WTC11 (cell line): ENCODE measurements around the gene ERICH6B. TPM values are rescaled to one million over a fixed set of nuclear protein-coding genes. Genes with fewer than 3 reads are reported as not detected.
A peak's percentile ranks its signal among the peaks of the same experiment; 100 is the strongest.

Experiments used
- ATAC-seq: fragments of 200-7000 bp; cut with Tn5 transposase; 2 replicates; pipeline ENCODE4 v1.10.0; 2021; ENCODE audit warnings: mild to moderate bottlenecking, moderate library complexity
- CTCF ChIA-PET: fragments of 300-600 bp; sonication (Branson Sonifier 250); formaldehyde crosslinking; loops from one replicate; lab custom pipeline; 2021; ENCODE audit warnings: antibody characterized with exemption; lab: Charles Lee
- POLR2A ChIA-PET: fragments of 350-600 bp; sonication (Branson Sonifier 250); formaldehyde crosslinking; loops from one replicate; lab custom pipeline; 2021; ENCODE audit warnings: antibody characterized with exemption; lab: Charles Lee
- DNase-seq: peaks from one replicate; pipeline ENCODE4 v3.0.0; 2021; ENCODE audit warnings: low spot score
- H3K27ac Mint-ChIP-seq: 2 replicates; pipeline ENCODE4 v1.8.0; 2021; ENCODE audit warnings: mixed read lengths
- H3K27me3 Mint-ChIP-seq: 2 replicates; pipeline ENCODE4 v1.8.0; 2021; ENCODE audit warnings: low read depth, mild to moderate bottlenecking, moderate library complexity, mixed read lengths
- H3K36me3 Mint-ChIP-seq: 2 replicates; pipeline ENCODE4 v1.8.0; 2021; ENCODE audit warnings: mixed read lengths
- H3K4me1 Mint-ChIP-seq: 2 replicates; pipeline ENCODE4 v1.8.0; 2022; ENCODE audit warnings: mixed read lengths
- H3K4me3 Mint-ChIP-seq: 2 replicates; pipeline ENCODE4 v1.8.0; 2021; ENCODE audit warnings: mild to moderate bottlenecking, moderate library complexity, mixed read lengths
- H3K9me3 Mint-ChIP-seq: 2 replicates; pipeline ENCODE4 v1.8.0; 2021; ENCODE audit warnings: mixed read lengths
- ATF1 ChIP-seq: sonication (generic); formaldehyde crosslinking; IDR thresholded peaks from 2 replicates; pipeline ENCODE4 v1.8.1; 2023; ENCODE audit warnings: mild to moderate bottlenecking, moderate library complexity, missing genetic modification reagents
- CTCF ChIP-seq: fragments of 200-600 bp; IDR thresholded peaks from 2 replicates; pipeline ENCODE4 v1.8.0; 2022; ENCODE audit warnings: antibody characterized with exemption
- ELF4 ChIP-seq: sonication (generic); formaldehyde crosslinking; IDR thresholded peaks from 2 replicates; pipeline ENCODE4 v1.8.1; 2022; ENCODE audit warnings: low read depth, mild to moderate bottlenecking, moderate library complexity, missing genetic modification reagents
- ESRRA ChIP-seq: sonication (generic); formaldehyde crosslinking; IDR thresholded peaks from 2 replicates; pipeline ENCODE4 v1.8.1; 2022; ENCODE audit warnings: mild to moderate bottlenecking, missing genetic modification reagents, borderline replicate concordance
- ETV6 ChIP-seq: sonication (generic); formaldehyde crosslinking; IDR thresholded peaks from 2 replicates; pipeline ENCODE4 v1.8.1; 2022; ENCODE audit warnings: mild to moderate bottlenecking, missing genetic modification reagents
- GRHL2 ChIP-seq: fragments of 250-450 bp; sonication (Bioruptor Pico); IDR thresholded peaks from 2 replicates; pipeline ENCODE4 v1.8.0; 2022; ENCODE audit warnings: mild to moderate bottlenecking, moderate library complexity; ENCODE audit not compliant: insufficient replicate concordance, severe bottlenecking
- GTF2I ChIP-seq: fragments of 250-450 bp; sonication (Bioruptor Pico); conservative IDR thresholded peaks from 2 replicates; pipeline ENCODE4 v1.4.0; 2021; ENCODE audit warnings: mild to moderate bottlenecking
- HMGXB4 ChIP-seq: sonication (generic); formaldehyde crosslinking; IDR thresholded peaks from 2 replicates; pipeline ENCODE4 v1.8.1; 2023; ENCODE audit warnings: mild to moderate bottlenecking, moderate library complexity, missing genetic modification reagents
- KAT7 ChIP-seq: sonication (generic); formaldehyde crosslinking; IDR thresholded peaks from 2 replicates; pipeline ENCODE4 v1.8.1; 2023; ENCODE audit warnings: missing genetic modification reagents, mild to moderate bottlenecking, borderline replicate concordance
- MLX ChIP-seq: sonication (generic); formaldehyde crosslinking; IDR thresholded peaks from 2 replicates; pipeline ENCODE4 v1.8.1; 2023; ENCODE audit warnings: mild to moderate bottlenecking, missing genetic modification reagents, moderate library complexity
- NFYB ChIP-seq: sonication (generic); formaldehyde crosslinking; conservative IDR thresholded peaks from 2 replicates; pipeline ENCODE4 v1.8.0; 2022; ENCODE audit warnings: low read depth, missing genetic modification reagents
- RORB ChIP-seq: fragments of 250-450 bp; sonication (Bioruptor Pico); IDR thresholded peaks from 2 replicates; pipeline ENCODE4 v1.9.0; 2021; ENCODE audit warnings: mild to moderate bottlenecking
- SMAD4 ChIP-seq: sonication (generic); formaldehyde crosslinking; IDR thresholded peaks from 2 replicates; pipeline ENCODE4 v1.8.0; 2022; ENCODE audit warnings: mild to moderate bottlenecking, missing genetic modification reagents
- USF1 ChIP-seq: sonication (generic); formaldehyde crosslinking; IDR thresholded peaks from 2 replicates; pipeline ENCODE4 v1.8.0; 2022; ENCODE audit warnings: mild to moderate bottlenecking, missing genetic modification reagents
- total RNA-seq: library from RNA; stranded (reverse); gene quantifications from 3 replicates; pipeline ENCODE4 v1.2.3, GENCODE V29; 2021
- TF ChIP-seq, protein P1 (sequence below): fragments of 250-450 bp; sonication (Bioruptor Pico); IDR thresholded peaks from 2 replicates; pipeline ENCODE4 v1.9.0; 2021; ENCODE audit warnings: mild to moderate bottlenecking
- TF ChIP-seq, protein P2 (sequence below): sonication (generic); formaldehyde crosslinking; IDR thresholded peaks from 2 replicates; pipeline ENCODE4 v1.8.1; 2022; ENCODE audit warnings: mild to moderate bottlenecking, moderate library complexity, missing genetic modification reagents
- TF ChIP-seq, protein P3 (sequence below): sonication (generic); formaldehyde crosslinking; IDR thresholded peaks from 2 replicates; pipeline ENCODE4 v1.8.1; 2023; ENCODE audit warnings: mild to moderate bottlenecking, missing genetic modification reagents

Gene ERICH6B
- total RNA-seq, 1 experiment from 2014 or later: not detected

DNA sequence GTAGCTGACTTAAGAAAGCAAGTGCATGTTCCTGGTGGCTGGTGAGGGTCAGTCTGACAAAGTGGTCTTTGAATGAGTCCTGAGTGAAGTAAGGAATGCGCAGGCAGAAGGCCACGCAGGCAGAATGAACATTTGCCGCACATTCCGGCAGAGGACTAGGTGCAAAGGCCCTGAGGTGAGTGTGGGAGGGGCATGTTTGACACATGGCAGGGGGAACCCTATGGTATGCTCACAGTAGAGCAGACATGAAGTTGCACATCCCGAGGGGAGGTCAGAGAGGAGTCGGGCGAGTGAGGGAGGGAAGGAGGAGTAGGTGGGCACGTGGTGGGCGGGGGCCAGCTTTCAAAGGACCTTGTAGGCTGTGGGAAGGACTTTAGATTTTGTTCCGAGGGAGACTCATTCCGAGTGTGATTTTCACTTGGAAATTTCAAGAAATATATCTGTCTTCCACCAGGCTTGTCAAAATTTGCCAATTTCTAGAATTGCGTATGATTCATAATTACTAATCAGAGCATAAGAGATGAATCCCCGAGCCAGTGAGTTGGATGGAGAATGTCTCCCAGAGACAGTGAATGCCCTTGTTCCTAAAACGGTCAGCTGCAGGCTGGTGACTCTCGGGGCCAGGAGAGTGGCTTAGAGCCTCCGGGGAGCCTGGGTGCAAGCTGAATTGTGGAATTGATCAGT is 40.3 kb downstream of the ERICH6B start:
- Mint-ChIP-seq H3K27me3 (peaks cover 46% of the 10 kb centered on the region), H3K36me3 (no peaks in the 10 kb centered on the region), H3K4me1 (peaks cover 10% of the 10 kb centered on the region), H3K4me3 (no peak overlapping the region), H3K27ac (no peak overlapping the region), H3K9me3 (peaks cover 7% of the 10 kb centered on the region)
- TF ChIP-seq MLX (CRISPR knock-in tag) (no peak), USF1 (CRISPR knock-in tag) (no peak), CTCF (no peak), ETV6 (no peak), GTF2I (CRISPR knock-in tag) (0 out of 2 replicates have a peak, but pooled peaks have one; percentile 28)
- TF ChIP-seq, protein P1, sequence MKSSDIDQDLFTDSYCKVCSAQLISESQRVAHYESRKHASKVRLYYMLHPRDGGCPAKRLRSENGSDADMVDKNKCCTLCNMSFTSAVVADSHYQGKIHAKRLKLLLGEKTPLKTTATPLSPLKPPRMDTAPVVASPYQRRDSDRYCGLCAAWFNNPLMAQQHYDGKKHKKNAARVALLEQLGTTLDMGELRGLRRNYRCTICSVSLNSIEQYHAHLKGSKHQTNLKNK (CRISPR knock-in tag): no peak
- DNase-seq: no peak
- ChIA-PET POLR2A (no interaction called here), CTCF (no interaction called here)
- ATAC-seq: no peak

DNA sequence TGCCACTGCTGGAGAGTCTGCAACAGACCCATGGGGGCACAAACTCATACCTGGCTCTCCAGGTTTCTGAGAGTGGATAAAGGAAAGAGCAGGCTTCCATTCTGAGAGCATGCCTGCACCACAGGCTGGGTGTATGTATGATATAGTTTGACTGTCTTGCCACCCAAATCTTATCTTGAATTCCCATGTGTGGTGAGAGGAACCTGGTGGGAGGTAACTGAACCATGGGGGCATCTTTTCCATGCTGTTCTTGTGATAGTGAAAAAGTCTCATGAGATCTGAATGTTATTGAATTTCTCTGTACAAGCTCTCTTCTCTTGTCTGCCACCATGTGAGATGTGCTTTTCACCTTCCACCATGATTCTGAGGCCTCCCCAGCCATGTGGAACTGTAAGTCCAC is 50.2 kb downstream of the ERICH6B start:
- peaks cover 34% of the 10 kb centered on the region for H3K9me3 Mint-ChIP-seq
- ChIA-PET POLR2A (no interaction called here), CTCF (no interaction called here)
- H3K4me3 Mint-ChIP-seq: no peak overlapping the region
- H3K27ac Mint-ChIP-seq: no peak overlapping the region
- no peak for DNase-seq
- H3K4me1 Mint-ChIP-seq: peaks cover 9% of the 10 kb centered on the region
- H3K27me3 Mint-ChIP-seq: no peaks in the 10 kb centered on the region; the same call in none of the 2 replicates
- TF ChIP-seq, protein P2, sequence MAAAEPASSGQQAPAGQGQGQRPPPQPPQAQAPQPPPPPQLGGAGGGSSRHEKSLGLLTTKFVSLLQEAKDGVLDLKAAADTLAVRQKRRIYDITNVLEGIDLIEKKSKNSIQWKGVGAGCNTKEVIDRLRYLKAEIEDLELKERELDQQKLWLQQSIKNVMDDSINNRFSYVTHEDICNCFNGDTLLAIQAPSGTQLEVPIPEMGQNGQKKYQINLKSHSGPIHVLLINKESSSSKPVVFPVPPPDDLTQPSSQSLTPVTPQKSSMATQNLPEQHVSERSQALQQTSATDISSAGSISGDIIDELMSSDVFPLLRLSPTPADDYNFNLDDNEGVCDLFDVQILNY (CRISPR knock-in tag): no peak
- TF ChIP-seq ATF1 (CRISPR knock-in tag) (no peak), KAT7 (no peak), CTCF (no peak), HMGXB4 (CRISPR knock-in tag) (no peak), RORB (CRISPR knock-in tag) (no peak), NFYB (no peak), ESRRA (CRISPR knock-in tag) (no peak), SMAD4 (CRISPR knock-in tag) (no peak), USF1 (CRISPR knock-in tag) (no peak), ELF4 (no peak), GTF2I (CRISPR knock-in tag) (no peak), GRHL2 (no peak)
- TF ChIP-seq, protein P3, sequence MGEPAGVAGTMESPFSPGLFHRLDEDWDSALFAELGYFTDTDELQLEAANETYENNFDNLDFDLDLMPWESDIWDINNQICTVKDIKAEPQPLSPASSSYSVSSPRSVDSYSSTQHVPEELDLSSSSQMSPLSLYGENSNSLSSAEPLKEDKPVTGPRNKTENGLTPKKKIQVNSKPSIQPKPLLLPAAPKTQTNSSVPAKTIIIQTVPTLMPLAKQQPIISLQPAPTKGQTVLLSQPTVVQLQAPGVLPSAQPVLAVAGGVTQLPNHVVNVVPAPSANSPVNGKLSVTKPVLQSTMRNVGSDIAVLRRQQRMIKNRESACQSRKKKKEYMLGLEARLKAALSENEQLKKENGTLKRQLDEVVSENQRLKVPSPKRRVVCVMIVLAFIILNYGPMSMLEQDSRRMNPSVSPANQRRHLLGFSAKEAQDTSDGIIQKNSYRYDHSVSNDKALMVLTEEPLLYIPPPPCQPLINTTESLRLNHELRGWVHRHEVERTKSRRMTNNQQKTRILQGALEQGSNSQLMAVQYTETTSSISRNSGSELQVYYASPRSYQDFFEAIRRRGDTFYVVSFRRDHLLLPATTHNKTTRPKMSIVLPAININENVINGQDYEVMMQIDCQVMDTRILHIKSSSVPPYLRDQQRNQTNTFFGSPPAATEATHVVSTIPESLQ: no peak
- peaks cover 18% of the 10 kb centered on the region for H3K36me3 Mint-ChIP-seq
- no peak for ATAC-seq
